ENCODE measurements around the gene FYN.

Gene FYN

GRCh38 chr6:111806165-111806547 is 67.1 kb downstream of the FYN start:
- DNase-seq, result no peak

DNA sequence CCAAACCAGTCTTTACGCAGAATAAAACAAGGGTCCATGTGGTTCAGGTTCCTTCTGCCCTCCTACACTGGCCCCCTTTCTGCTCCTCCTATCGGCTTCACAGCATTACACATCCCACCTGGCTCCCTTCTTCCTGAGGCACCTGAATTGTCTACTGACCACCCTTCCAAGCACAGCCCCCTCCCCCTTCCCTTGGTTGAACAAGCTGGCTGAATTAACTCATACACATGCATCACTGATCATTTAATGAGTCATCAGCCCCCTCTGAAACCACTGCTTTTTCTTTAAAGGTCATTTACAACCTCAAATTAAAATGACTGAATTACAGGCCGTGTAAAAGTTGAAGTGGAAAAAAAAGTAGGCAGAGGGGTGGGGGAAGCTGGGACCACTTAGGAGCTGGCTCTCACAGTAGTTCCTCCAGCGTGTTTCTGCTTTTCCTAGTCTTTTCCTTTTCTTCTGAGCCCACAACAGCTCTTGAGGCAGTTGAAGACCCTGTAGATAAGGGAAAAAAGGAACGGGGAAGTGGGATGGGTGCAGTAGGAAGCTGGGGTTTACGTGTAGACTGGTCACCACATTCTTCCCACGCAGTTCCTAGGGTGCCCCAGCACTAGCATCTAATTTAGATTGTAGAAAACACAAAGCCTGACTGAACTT is 67.6 kb downstream of the FYN start:
- peak; percentile 71 for DNase-seq

- DNase-seq, result peak; percentile 74
These were observed 68.5 kb downstream of the FYN start for GRCh38 chr6:111804627-111805235.

DNA sequence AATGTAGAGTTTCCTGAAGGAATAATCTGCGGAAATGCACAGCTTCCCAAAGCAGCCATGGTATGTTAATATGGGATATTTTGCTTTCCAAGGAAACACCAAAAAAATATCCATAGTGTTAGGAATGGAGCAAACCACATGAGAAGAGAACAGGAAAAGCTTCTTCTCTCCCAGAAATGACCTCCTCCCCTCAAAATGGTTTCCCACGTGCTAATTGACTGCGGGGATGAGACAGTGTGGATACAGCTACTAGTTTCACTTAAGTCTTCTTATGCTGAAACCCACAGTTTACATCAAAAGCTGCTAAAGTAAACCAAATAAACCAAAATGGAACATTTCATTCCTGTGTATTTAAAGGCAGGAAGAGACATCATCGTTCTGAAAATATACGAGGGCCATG is 69.4 kb downstream of the FYN start:
- DNase-seq, result no peak

DNA sequence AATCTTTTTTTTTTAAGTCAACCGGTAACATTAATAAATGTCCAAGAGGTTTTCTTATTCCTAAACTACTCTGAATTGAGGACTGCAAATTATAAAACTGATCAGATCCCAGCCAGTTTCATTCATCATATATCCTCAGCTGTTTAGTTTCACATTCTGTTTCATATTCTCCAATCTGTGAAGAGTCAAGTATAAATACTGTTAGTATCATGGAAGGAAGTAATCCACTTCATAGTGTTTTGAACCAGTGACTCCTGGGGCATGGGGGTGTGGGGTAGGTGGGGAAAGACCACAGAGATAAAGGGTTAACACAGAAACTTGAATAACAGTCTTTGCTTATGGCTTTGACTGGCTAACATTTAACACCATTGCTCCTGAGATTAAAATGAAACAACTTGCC is 69.9 kb downstream of the FYN start:
- no peak for DNase-seq

GRCh38 chr6:111802720-111803330 is 70.4 kb downstream of the FYN start:
- no peak for DNase-seq

GRCh38 chr6:111802015-111802414 is 71.2 kb downstream of the FYN start:
- DNase-seq, result no peak

DNA sequence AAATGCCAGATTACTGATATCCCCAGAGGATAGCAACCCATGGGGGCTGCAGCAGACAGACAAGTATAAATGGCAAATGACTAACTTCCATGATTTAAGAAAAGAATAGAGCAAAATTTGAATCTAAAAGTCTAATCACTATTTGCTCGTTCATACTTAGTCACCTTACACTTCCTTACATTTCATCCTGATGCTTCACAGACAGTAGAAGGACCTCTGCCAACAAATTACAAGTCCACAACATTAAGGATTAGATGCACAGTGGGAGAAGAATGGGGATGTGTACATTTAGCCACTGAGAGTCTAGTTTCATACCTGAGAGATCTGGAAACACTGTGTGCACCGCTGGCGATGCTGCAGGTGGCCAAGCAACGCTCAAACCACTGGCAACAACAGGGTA is 72.4 kb downstream of the FYN start:
- peak; percentile 48 for DNase-seq

DNA sequence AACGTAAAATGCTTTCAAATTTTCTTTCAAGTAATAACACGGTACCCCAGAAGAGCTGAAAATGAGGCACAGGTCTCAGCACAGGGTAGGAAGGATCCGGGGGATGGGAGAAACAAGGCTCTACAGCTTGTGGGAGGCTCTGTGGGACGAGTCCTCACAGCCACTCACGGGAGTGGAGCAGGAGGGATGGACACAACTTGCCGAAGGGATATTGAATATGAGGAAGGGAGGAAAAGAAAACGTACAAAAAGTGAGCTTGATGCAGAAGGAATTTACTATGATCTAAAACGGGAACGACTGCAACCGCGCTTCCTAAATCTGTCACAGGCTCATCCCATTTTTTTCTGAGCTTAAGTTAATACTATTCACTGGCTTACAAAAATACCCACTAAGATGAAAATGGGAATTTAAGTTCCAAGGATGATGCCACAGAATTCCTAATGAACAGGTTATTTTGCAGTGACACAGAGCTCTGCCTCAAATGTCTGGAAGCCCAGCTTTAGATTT is 72.9 kb downstream of the FYN start:
- no peak for DNase-seq

DNA sequence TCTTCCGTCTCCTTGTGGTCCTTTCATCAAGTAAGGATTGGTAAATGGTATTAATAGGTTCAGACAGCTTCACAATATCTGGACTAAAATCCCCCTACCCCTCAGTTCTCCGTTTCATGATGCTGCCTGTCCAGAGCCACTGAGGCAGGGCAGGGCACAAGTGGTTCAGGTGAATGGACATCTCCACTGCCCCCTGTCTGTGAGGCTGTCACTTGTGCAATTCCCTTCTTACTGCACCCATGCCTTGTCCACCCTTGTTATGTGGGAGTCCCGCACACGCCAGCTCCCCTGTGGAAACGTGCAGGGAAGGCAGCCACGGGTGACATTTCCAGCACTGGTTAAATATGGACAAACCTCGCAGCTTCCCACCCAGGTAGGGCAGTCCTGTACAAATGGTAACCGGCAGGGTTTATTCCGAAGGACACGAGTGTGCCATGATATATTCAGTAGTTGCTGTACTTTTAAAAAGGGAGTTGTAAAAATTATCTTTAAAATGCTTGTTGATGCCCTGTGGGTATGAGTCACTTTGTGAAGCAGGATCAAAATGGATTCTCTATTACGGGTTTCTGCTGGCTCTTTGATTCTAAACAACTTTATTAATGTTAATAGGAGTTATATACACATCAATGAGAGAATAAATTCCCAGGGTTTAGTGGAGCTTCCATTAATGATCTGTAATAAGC is 73.5 kb downstream of the FYN start:
- DNase-seq, result no peak

DNA sequence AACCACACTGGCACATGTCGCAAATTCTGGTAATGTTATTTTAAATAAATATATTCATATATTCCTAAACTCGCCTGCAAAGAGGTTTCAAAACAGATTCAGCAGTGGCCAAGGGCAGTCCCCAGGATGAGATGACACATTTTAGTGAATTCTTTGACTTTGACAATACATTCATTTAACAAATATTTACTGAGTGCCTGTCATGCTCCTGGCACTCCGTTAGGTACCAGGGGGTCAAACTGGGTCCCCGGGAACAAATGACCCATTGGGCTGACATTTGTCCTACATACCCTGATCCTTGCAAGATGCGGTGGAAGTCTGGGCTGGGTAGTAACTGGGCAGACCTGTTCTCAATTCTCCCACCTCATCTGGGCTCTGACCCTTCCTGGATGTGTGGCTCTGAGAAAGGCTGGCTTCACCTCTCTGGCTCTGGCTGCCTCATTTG is 74.9 kb downstream of the FYN start:
- peak; percentile 68 for DNase-seq

DNA sequence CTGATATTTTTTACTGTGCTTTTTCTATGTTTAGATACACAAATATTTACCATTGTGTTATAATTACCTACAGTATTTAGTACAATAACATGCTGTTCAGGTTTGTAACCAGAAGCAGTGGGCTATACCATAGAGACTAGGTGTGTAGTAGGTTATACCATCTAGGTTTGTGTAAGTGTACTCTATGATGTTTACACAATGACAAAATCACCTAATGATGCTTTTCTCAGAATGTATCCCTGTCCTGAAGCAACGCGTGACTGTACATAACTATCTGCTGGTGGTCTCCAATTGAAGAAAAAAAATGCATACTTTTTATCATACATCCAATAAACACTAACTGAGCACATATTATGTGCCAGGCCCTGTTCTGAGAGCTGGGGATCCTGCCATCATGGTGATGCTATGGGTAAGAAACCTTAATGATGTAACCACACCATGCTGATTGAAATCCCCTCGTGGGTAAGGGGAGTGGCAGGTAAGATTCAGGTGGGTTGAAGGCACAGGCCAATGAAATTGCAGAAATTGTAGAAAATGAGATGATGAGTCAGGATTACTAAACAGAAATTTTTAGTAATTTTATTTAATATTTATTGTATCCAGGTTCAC is 76.8 kb downstream of the FYN start:
- DNase-seq, result no peak

GRCh38 chr6:111795558-111795957 is 77.7 kb downstream of the FYN start:
- DNase-seq, result no peak

DNA sequence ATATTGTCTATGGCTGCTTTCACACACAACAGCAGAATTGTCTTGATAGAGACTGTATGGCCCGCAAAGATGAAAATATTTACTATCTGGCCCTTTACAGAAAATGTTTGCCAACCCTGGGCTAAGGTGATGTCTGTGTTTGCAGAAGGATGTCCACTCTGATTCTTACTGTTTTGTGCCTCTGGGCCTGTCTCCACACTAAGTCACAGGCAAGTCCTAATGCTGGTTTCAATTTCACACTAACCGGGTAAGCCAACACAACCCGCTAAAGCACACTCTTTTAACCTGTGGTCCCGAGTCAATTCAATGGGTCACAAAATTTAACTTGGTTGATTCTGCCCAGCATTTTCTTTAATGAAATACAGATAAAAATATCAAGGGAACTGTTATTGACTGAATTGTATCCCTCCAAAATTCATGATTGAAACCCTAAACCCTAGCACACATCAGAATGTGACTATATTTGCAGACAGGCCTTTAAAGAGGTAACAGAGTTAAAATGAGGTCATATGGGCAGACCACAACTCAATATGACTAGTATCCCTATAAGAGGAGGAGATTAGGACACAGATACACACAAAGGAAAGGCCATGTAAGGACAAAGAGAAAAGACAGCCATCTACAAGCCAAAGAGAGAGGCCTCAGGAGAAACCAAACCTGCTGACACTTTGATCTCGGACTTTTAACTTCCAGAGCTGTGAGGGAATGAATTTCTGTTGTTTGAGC is 78.4 kb downstream of the FYN start:
- no peak for DNase-seq

- no peak for DNase-seq
These were observed 79.0 kb downstream of the FYN start for GRCh38 chr6:111794300-111794699.

DNA sequence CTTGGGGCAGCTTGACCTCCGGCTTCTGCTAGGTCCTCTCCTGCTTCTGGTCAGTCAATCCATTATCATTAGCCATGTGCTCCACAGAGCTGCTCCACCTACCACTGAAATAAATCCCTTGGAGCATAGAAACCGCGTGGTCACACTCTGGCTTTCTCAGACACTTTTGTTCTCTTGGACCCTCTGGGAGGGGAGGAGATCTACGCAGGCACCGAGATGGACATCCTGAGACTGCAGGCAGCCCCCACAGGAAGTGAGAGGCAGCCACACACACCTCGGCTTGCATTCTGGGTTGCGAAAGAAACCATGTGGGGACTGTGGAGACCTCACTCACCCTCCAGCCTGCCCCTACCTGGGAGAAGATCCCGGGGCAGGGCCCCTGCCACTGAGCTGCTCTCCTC is 79.5 kb downstream of the FYN start:
- DNase-seq, result no peak

GRCh38 chr6:111792914-111793700 is 80.1 kb downstream of the FYN start:
- DNase-seq, result no peak

DNA sequence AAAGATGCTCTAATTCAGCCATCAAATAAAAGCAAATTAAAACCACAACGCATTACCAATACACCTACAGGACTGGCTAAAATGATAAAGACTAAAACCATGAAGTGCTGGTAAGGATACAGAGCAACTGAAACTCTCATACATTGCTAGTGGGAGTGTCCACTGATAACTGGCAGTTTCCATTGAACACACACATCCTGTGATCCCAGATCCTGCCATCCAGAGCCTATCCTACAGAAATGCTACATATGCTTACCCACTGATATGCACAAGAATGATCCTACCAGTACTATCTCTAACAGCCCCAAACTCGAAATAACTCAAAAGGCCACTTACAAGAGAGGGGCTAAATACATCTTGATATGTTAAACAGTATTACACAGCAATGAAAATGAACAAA is 81.0 kb downstream of the FYN start:
- DNase-seq, result no peak

- peak; percentile 74 for DNase-seq
These were observed 81.8 kb downstream of the FYN start for GRCh38 chr6:111791415-111791814.

GRCh38 chr6:111789598-111789997 is 83.7 kb downstream of the FYN start:
- DNase-seq, result no peak

Data from fibroblast of skin of back (primary cell).